Measurements from ENCODE around the gene KCP. TPM values are rescaled to one million over a fixed set of nuclear protein-coding genes. Genes with fewer than 3 reads are reported as not detected.
A peak's percentile ranks its signal among the peaks of the same experiment; 100 is the strongest.

Gene KCP
- total RNA-seq, 2 experiments from 2014 or later: 0.11 TPM; not detected in 1

DNA sequence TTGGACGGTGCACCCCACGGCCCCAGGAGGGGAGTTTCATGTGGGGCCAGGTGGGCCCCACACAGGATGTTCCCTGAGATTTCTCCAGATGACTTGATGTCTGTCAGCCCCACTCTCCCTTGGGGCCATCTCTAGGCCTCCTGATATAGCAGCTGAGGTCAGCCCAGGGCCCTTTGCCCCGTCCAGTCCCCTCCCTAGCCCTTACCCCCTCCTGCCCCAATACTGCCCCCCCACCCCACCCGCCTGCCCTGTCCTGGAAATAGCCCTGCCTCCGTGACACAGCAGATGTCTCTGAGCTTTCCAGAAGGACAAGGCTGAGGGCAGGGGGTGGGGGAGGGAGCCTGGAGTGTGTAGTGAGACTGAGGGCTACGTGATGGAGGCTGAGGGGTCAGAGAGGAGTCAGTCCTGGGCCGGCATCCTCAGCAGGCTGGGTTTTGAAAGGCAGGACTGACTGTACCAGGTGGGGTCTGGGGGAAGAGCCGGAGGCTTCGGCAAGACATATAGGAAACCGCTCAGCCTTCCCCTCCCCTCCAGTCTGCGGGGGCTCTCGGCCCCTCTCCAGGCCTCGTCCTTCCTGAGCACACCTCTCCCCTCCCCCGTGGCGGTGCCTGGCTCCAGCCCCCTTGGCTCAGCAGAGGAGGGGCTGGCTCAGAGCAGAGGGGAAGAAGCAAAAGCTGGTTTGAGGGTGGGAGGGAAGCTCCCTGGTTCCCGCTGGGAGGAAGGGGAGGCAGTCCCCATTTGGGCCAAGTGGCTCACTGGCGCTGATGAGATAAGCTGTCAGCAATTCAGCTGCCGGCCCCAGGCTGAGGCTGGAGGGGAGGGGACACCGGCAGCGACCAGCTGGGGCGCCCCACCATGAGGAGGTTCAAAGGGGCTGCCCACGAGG lies 78.3 kb downstream of the KCP start:
- peaks cover 40 to 49% of the 10 kb centered on the region in 2 experiments for H3K27me3 ChIP-seq (ENCODE audit: control insufficient read depth in 1 of 2, insufficient read depth in 2 of 2, low read length in 2 of 2)
- peaks cover 33% of the 10 kb centered on the region for H3K27me3 Mint-ChIP-seq
- intact Hi-C loops (cut with DNase I, micrococcal nuclease): no loop called here
- DNase-seq (no peak), ATAC-seq (ENCODE audit: poor library complexity) (no peak)
- H3K27ac ChIP-seq (ENCODE audit: low read depth in 1 of 2, low read length in 2 of 2): no peak overlapping the region
- POLR2A ChIA-PET: interaction anchor here (1.8 kb wide), 1 partner anchor 393 kb away, joined by 5 read pairs; the partner anchor contains the start of gene AHCYL2
- no peak overlapping the region for H3K4me3 ChIP-seq (ENCODE audit: low read length)
- no peaks in the 10 kb centered on the region for H3K36me3 Mint-ChIP-seq (ENCODE audit: low read depth)
- H3K4me3 Mint-ChIP-seq: peak overlapping the region; percentile 63
- no peak overlapping the region for H3K27ac Mint-ChIP-seq
- no peaks in the 10 kb centered on the region for H3K36me3 ChIP-seq (ENCODE audit: insufficient read depth, low read length)
- CTCF ChIA-PET: interaction anchor here (1.4 kb wide), 1 partner anchor 51 kb away, joined by 3 read pairs; no protein-coding TSS in a partner anchor
- H3K4me1 Mint-ChIP-seq (ENCODE audit: low read depth): peaks cover 13% of the 10 kb centered on the region
- no peaks in the 10 kb centered on the region for H3K9me3 Mint-ChIP-seq
- TF ChIP-seq, protein P1, sequence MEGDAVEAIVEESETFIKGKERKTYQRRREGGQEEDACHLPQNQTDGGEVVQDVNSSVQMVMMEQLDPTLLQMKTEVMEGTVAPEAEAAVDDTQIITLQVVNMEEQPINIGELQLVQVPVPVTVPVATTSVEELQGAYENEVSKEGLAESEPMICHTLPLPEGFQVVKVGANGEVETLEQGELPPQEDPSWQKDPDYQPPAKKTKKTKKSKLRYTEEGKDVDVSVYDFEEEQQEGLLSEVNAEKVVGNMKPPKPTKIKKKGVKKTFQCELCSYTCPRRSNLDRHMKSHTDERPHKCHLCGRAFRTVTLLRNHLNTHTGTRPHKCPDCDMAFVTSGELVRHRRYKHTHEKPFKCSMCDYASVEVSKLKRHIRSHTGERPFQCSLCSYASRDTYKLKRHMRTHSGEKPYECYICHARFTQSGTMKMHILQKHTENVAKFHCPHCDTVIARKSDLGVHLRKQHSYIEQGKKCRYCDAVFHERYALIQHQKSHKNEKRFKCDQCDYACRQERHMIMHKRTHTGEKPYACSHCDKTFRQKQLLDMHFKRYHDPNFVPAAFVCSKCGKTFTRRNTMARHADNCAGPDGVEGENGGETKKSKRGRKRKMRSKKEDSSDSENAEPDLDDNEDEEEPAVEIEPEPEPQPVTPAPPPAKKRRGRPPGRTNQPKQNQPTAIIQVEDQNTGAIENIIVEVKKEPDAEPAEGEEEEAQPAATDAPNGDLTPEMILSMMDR (IDR thresholded peaks at IDR 0.05): no peak
- peaks cover 26% of the 10 kb centered on the region for H3K4me1 ChIP-seq (ENCODE audit: insufficient read depth, low read length)
- peaks cover 0 to 21% of the 10 kb centered on the region in 2 experiments for H3K9me3 ChIP-seq (ENCODE audit: control insufficient read depth in 1 of 2, insufficient read depth in 1 of 2, low read length in 2 of 2)

DNA sequence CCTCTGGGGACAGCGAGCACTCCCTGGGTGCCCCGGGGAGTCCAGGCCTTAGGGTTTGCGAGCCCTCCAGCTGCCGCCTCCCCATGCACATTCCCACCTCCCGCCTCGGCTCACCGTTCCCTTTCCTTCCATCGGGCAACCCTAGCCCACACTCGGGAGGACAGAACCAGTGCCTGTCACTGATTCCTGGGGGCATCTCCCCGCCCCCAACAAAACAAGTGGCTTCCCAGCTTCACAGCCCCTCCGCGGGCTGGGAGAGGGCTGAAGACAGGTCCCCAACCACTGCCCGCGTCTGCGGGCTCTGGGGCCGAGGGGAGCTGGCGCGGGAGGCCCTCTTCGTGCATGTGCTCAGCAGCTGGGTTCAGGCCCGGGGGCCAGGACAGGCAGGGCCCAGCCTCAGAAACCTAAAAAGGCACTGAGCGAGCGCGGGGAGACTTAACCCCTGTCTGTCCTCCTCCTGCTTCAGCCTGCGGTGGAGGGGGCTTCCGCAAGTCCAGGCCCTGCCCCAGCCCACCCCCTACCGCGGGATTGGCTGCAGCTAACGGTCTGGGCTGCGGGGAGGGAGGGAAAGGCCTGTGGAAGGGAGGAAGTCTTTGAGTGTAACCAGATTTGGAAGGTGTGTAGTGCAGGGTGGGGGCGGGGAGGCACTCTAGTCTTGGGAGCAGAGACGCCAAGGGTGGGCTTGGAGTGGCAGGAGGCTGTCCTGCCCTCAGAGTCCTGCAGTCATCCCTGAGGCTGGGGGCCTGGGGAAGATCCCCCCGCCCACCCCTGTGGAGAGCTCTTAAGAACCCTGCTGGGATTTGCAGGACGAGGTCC lies 79.1 kb downstream of the KCP start:
- Mint-ChIP-seq H3K4me3 (peak overlapping the region; percentile 42), H3K4me1 (ENCODE audit: low read depth) (peaks cover 13% of the 10 kb centered on the region), H3K27me3 (peaks cover 42% of the 10 kb centered on the region), H3K9me3 (no peaks in the 10 kb centered on the region), H3K27ac (no peak overlapping the region), H3K36me3 (ENCODE audit: low read depth) (no peaks in the 10 kb centered on the region)
- peaks cover 0 to 22% of the 10 kb centered on the region in 2 experiments for H3K9me3 ChIP-seq (ENCODE audit: control insufficient read depth in 1 of 2, insufficient read depth in 1 of 2, low read length in 2 of 2)
- H3K4me1 ChIP-seq (ENCODE audit: insufficient read depth, low read length): peaks cover 26% of the 10 kb centered on the region
- ChIA-PET CTCF (no interaction called here), POLR2A (interaction anchor here (1.0 to 1.8 kb wide), 2 partner anchors 40 to 394 kb away, joined by 3 to 5 read pairs; partner anchors contain the start of gene AHCYL2)
- DNase-seq: peak in 1 of 14 experiments; percentile 21
- H3K27me3 ChIP-seq (ENCODE audit: control insufficient read depth in 1 of 2, insufficient read depth in 2 of 2, low read length in 2 of 2): peaks cover 42 to 55% of the 10 kb centered on the region in 2 experiments
- H3K4me3 ChIP-seq (ENCODE audit: low read length): no peak overlapping the region
- no peaks in the 10 kb centered on the region for H3K36me3 ChIP-seq (ENCODE audit: insufficient read depth, low read length)
- TF ChIP-seq, protein P1 (IDR thresholded peaks at IDR 0.05): no peak
- intact Hi-C loops (cut with DNase I, micrococcal nuclease): no loop called here
- ATAC-seq (ENCODE audit: poor library complexity): no peak
- no peak overlapping the region for H3K27ac ChIP-seq (ENCODE audit: low read depth in 1 of 2, low read length in 2 of 2)

All from CD4-positive, alpha-beta T cell (primary cell).